ENCODE measurements around the gene TREML4.

DNA sequence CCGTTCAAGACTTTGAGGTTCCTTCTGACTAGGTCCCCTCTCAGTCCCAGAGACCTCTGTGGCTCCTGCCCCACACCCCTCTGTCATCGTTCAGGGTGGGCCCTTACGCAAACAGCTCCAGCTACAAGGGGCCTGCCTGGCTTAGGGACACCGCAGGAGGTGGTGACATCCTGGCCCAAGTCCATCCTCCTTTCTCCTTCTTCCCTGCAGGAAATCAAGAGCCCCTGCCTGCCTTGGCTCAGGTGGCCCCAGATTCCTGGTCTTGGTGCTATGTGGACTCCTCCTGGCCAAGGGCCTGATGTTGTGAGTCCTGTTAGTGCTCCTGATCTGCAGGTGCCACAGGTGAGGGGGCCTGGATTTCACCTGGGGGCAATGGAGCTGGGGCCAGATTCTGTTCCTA is 8.1 kb downstream of the TREML4 start:
- TF ChIP-seq, protein P1, sequence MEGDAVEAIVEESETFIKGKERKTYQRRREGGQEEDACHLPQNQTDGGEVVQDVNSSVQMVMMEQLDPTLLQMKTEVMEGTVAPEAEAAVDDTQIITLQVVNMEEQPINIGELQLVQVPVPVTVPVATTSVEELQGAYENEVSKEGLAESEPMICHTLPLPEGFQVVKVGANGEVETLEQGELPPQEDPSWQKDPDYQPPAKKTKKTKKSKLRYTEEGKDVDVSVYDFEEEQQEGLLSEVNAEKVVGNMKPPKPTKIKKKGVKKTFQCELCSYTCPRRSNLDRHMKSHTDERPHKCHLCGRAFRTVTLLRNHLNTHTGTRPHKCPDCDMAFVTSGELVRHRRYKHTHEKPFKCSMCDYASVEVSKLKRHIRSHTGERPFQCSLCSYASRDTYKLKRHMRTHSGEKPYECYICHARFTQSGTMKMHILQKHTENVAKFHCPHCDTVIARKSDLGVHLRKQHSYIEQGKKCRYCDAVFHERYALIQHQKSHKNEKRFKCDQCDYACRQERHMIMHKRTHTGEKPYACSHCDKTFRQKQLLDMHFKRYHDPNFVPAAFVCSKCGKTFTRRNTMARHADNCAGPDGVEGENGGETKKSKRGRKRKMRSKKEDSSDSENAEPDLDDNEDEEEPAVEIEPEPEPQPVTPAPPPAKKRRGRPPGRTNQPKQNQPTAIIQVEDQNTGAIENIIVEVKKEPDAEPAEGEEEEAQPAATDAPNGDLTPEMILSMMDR (IDR thresholded peaks at IDR 0.05; ENCODE audit: insufficient read depth, low read depth, low read length): no peak
- no peak for TF ChIP-seq EZH2 (IDR thresholded peaks at IDR 0.05; ENCODE audit: insufficient read depth, low read length)
